HG02610 (cell line): Measurements from ENCODE around the gene PRDM7.
"Not testable (repeated sequence)": the region's sequence is repeated elsewhere in the genome, so short reads cannot be mapped to it uniquely, and the experiment has no call there.

Experiments used
- ATAC-seq: cut with Tn5 transposase; IDR thresholded peaks from one replicate; pipeline ENCODE4 v1.9.1; 2021; ENCODE audit warnings: mild to moderate bottlenecking, moderate library complexity; ENCODE audit not compliant: unreplicated experiment

Gene PRDM7

GRCh38 chr16:90016339-90016950 lies 60.7 kb downstream of the PRDM7 start:
- no peak for ATAC-seq

- ATAC-seq: no peak
These were observed 61.4 kb downstream of the PRDM7 start for GRCh38 chr16:90015586-90016338.

GRCh38 chr16:90012991-90013745 lies 64.0 kb downstream of the PRDM7 start:
- ATAC-seq: no peak

- no peak for ATAC-seq
These were observed 65.1 kb downstream of the PRDM7 start for GRCh38 chr16:90011908-90012501.

- ATAC-seq: no peak
These were observed 65.7 kb downstream of the PRDM7 start for GRCh38 chr16:90011508-90011819.

- ATAC-seq: no peak
These were observed 66.2 kb downstream of the PRDM7 start for GRCh38 chr16:90010676-90011507.

GRCh38 chr16:90009172-90009899 lies 67.8 kb downstream of the PRDM7 start:
- ATAC-seq: peak; percentile 17

GRCh38 chr16:90008708-90009145 lies 68.4 kb downstream of the PRDM7 start:
- ATAC-seq: peak; percentile 67

GRCh38 chr16:90007635-90008234 lies 69.4 kb downstream of the PRDM7 start:
- ATAC-seq: not testable (repeated sequence)

- ATAC-seq: no peak
These were observed 70.1 kb downstream of the PRDM7 start for GRCh38 chr16:90007015-90007414.
